Measurements from ENCODE around the gene TUBGCP3. TPM values are rescaled to one million over a fixed set of nuclear protein-coding genes. Genes with fewer than 3 reads are reported as not detected.

TUBGCP3 gene
- total and polyA plus RNA-seq, 4 donors, result 10.9 to 40.2 (median 26.9) TPM

- no peaks in the 10 kb centered on the region for H3K36me3 ChIP-seq (ENCODE audit: control insufficient read depth in 4 of 4, insufficient read depth in 4 of 4, low read length in 4 of 4)
- ATAC-seq (ENCODE audit: insufficient read depth, low FRiP score) (no peak), DNase-seq (no peak)
- H3K4me1 ChIP-seq (ENCODE audit: control insufficient read depth in 5 of 5, insufficient read depth in 5 of 5, low read length in 5 of 5), result no peaks in the 10 kb centered on the region
- H3K4me3 ChIP-seq, result no peak overlapping the region
- no peak for TF ChIP-seq CTCF (IDR thresholded peaks at IDR 0.05; ENCODE audit: control extremely low read depth, extremely low read depth)
- no peak overlapping the region for H3K27ac ChIP-seq (ENCODE audit: low read depth in 1 of 2, low read length in 1 of 2)
- no peaks in the 10 kb centered on the region for H3K27me3 ChIP-seq (ENCODE audit: control insufficient read depth in 3 of 3, insufficient read depth in 3 of 3, low read length in 2 of 3)
- peaks cover 0 to 11% (median 0%) of the 10 kb centered on the region in 4 donors for H3K9me3 ChIP-seq (ENCODE audit: control insufficient read depth in 4 of 4, insufficient read depth in 3 of 4, low read length in 3 of 4)
- WGBS, 2 donors, result 83 to 88% methylated on average over 19 of the region's 19 CpGs
- no peak overlapping the region for H3K9ac ChIP-seq (ENCODE audit: insufficient read depth in 1 of 2, low read length in 2 of 2)
These were observed 120.7 kb downstream of the TUBGCP3 start for GRCh38 chr13:112467236-112467635.

- Histone ChIP-seq H3K9ac (ENCODE audit: insufficient read depth in 1 of 2, low read length in 2 of 2) (no peak overlapping the region), H3K4me1 (ENCODE audit: control insufficient read depth in 5 of 5, insufficient read depth in 5 of 5, low read length in 5 of 5) (no peaks in the 10 kb centered on the region), H3K36me3 (ENCODE audit: control insufficient read depth in 4 of 4, insufficient read depth in 4 of 4, low read length in 4 of 4) (no peaks in the 10 kb centered on the region), H3K4me3 (no peak overlapping the region), H3K9me3 (ENCODE audit: control insufficient read depth in 4 of 4, insufficient read depth in 3 of 4, low read length in 3 of 4) (peaks cover 0 to 17% (median 0%) of the 10 kb centered on the region in 4 donors), H3K27ac (ENCODE audit: low read depth in 1 of 2, low read length in 1 of 2) (no peak overlapping the region), H3K27me3 (ENCODE audit: control insufficient read depth in 3 of 3, insufficient read depth in 3 of 3, low read length in 2 of 3) (peaks cover 0 to 4% (median 0%) of the 10 kb centered on the region in 3 donors)
- no peak for ATAC-seq (ENCODE audit: insufficient read depth, low FRiP score)
- WGBS, 2 donors, result 88 to 93% methylated on average over 40 of the region's 40 CpGs
- no peak for TF ChIP-seq CTCF (IDR thresholded peaks at IDR 0.05; ENCODE audit: control extremely low read depth, extremely low read depth)
- DNase-seq, result no peak
These were observed 121.6 kb downstream of the TUBGCP3 start for GRCh38 chr13:112466132-112467058.

- Histone ChIP-seq H3K9me3 (ENCODE audit: control insufficient read depth in 4 of 4, insufficient read depth in 3 of 4, low read length in 3 of 4) (peaks cover 0 to 20% (median 0%) of the 10 kb centered on the region in 4 donors), H3K4me1 (ENCODE audit: control insufficient read depth in 5 of 5, insufficient read depth in 5 of 5, low read length in 5 of 5) (no peaks in the 10 kb centered on the region), H3K4me3 (no peak overlapping the region), H3K27ac (ENCODE audit: low read depth in 1 of 2, low read length in 1 of 2) (no peak overlapping the region), H3K9ac (ENCODE audit: insufficient read depth in 1 of 2, low read length in 2 of 2) (no peak overlapping the region), H3K27me3 (ENCODE audit: control insufficient read depth in 3 of 3, insufficient read depth in 3 of 3, low read length in 2 of 3) (peaks cover 0 to 4% (median 0%) of the 10 kb centered on the region in 3 donors), H3K36me3 (ENCODE audit: control insufficient read depth in 4 of 4, insufficient read depth in 4 of 4, low read length in 4 of 4) (no peaks in the 10 kb centered on the region)
- 78 to 87% methylated on average over 35 of the region's 35 CpGs for WGBS, 2 donors
- ATAC-seq (ENCODE audit: insufficient read depth, low FRiP score) (no peak), DNase-seq (no peak)
- TF ChIP-seq CTCF (IDR thresholded peaks at IDR 0.05; ENCODE audit: control extremely low read depth, extremely low read depth), result no peak
These were observed 122.5 kb downstream of the TUBGCP3 start for GRCh38 chr13:112465251-112466131.
